ENCODE data around the gene LYPD6.

The LYPD6 gene

DNA sequence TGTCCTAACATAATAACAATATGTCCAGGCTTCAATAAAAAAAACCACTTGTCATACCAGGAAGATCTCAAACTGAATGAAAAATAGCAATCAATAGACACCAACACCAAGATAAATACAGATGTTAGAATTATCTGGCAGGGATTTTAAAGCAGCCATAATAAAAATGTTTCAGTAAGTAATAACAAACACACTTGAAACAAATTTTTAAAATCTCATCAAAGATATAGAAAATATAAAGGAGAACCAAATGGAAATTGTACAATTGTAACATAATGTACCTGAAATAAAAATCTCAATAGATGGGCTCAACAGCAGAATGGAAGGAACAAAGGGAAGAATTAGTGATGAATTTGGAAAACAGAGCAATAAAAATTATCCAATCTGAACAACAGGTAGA lies 128.1 kb downstream of the LYPD6 start:
- Mint-ChIP-seq H3K27me3 (no peaks in the 10 kb centered on the region), H3K36me3 (ENCODE audit: insufficient read depth) (peaks cover 2% of the 10 kb centered on the region), H3K9me3 (peaks cover 5 to 13% of the 10 kb centered on the region in 2 donors), H3K4me3 (no peak overlapping the region), H3K27ac (no peak overlapping the region), H3K4me1 (ENCODE audit: low read depth in 2 of 2) (no peaks in the 10 kb centered on the region)
- DNase-seq (no peak), ATAC-seq (replicated peaks) (no peak)

DNA sequence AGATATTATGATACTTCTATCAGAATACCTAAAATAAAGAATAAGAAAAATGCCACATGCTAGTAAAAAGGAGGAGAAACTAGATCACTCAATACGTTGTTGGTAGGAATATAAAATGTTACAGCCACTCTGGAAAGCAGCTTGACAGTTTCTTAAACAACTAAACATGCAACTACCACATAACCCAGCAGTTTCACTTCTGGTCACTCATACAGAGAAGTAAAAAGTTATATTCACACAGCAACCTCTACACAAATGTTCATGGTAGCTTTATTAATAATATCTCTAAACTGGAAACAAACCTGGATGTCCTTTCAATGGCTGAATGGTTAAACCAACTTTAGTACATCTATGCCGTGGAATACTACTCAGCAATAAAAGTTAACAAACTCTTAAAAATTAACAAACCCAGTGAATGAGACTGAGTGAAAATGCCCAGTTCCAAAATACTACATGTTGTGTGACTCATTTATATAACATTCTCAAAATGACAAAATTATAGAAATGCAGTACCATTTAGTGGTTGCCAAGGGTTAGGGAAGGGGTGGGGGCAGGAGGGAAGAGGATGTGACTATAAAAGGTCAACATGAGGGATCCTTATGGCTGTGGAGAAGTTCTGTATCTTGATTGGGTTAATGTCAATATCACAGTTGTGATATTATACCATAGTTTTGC lies 133.1 kb downstream of the LYPD6 start:
- Mint-ChIP-seq H3K4me1 (ENCODE audit: low read depth in 2 of 2) (no peaks in the 10 kb centered on the region), H3K27me3 (no peaks in the 10 kb centered on the region), H3K4me3 (no peak overlapping the region), H3K9me3 (peaks cover 2 to 8% of the 10 kb centered on the region in 2 donors), H3K36me3 (ENCODE audit: insufficient read depth) (peaks cover 2% of the 10 kb centered on the region), H3K27ac (no peak overlapping the region)
- no peak for ATAC-seq (replicated peaks)
- no peak for DNase-seq

DNA sequence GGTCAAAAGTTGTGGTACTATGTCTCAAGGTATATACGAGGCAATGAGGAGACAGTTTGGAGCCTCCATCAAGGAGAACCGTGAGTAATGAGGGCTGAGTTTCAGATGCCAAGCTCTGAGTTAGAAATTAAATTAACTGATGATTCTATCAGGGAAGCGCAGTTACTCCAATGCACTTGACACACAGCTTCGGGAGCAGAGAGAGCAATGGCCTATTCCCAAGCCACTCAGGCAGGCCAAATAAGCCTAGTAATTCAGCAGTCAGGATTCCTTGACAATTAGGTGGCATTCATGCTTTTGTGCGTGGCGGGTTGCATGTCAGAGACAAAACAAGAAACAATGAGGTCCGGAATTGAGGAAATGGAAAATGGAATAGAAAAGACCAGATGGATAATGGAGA lies 134.0 kb downstream of the LYPD6 start:
- ATAC-seq (replicated peaks) (no peak), DNase-seq (no peak)

DNA sequence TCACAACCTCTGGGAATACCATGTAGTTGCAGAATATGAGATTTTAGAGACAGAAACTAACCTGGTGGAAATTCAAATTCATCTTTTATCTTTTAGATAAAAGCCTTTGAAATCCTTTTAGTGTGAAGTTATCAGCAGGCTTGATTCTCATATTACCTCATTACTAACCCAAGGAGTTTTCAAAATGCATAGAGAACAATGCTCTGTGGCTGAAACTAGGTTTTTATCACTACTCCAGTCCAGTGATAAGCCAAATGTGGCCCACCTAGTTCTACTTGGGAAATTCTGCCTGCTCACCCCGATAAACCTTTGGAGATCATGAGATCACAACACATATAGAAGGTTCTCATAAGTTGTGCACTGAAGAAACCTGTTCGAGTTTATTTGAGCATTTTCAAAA lies 135.5 kb downstream of the LYPD6 start:
- ATAC-seq (replicated peaks) (no peak), DNase-seq (no peak)
- Mint-ChIP-seq H3K27me3 (no peaks in the 10 kb centered on the region), H3K36me3 (ENCODE audit: insufficient read depth) (peaks cover 2% of the 10 kb centered on the region), H3K9me3 (peaks cover 0 to 2% of the 10 kb centered on the region in 2 donors), H3K27ac (no peak overlapping the region), H3K4me1 (ENCODE audit: low read depth in 2 of 2) (no peaks in the 10 kb centered on the region), H3K4me3 (no peak overlapping the region)

More for the DNA sequence above, 134.0 kb downstream of the LYPD6 start:
- H3K36me3 Mint-ChIP-seq (ENCODE audit: insufficient read depth), result peaks cover 2% of the 10 kb centered on the region
- no peaks in the 10 kb centered on the region for H3K4me1 Mint-ChIP-seq (ENCODE audit: low read depth in 2 of 2)
- H3K4me3 Mint-ChIP-seq, result no peak overlapping the region
- H3K9me3 Mint-ChIP-seq, result peaks cover 0 to 2% of the 10 kb centered on the region in 2 donors
- H3K27ac Mint-ChIP-seq, result no peak overlapping the region
- no peaks in the 10 kb centered on the region for H3K27me3 Mint-ChIP-seq

DNA sequence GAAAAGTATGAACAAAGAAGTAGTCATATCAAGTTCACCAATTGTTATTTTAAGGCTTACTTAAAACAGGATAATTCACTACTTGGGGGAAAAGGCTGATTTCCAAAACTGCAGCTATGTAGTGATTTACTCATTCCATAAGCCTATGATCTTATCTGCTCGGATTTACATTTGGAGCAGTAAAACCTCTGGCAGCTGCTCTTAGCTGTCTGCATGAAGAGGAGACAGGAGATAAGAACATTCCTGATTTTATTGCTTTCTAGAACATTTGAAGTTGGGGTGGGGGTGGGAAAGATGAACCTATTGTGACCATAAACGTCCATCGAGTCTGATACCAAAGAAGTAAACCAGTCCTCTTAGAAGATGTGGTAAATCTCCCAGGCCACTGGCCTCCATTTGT lies 136.2 kb downstream of the LYPD6 start:
- Mint-ChIP-seq H3K4me1 (ENCODE audit: low read depth in 2 of 2) (no peaks in the 10 kb centered on the region), H3K9me3 (peaks cover 0 to 2% of the 10 kb centered on the region in 2 donors), H3K4me3 (no peak overlapping the region), H3K27ac (no peak overlapping the region), H3K36me3 (ENCODE audit: insufficient read depth) (peaks cover 2% of the 10 kb centered on the region), H3K27me3 (no peaks in the 10 kb centered on the region)
- DNase-seq (no peak), ATAC-seq (replicated peaks) (no peak)

DNA sequence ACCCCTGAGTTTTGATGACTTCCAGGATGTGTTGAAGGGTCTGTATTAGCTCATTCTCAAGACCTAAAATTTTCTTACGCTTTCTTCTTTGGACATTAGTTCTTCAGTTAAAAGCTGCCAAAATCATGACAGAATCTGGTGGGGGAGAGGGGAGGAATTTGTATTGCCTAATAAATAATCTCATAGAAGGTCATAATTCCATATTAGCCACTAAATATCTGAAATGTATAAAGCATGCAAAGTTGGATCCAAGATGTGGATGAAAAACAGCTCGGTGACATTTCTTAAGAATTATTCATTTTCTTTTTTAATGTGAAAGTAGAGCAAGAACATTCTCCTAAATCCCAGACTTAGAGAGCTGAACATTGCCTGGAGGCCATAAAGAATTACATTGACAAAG lies 137.0 kb downstream of the LYPD6 start:
- peaks cover 2% of the 10 kb centered on the region for H3K36me3 Mint-ChIP-seq (ENCODE audit: insufficient read depth)
- no peaks in the 10 kb centered on the region for H3K4me1 Mint-ChIP-seq (ENCODE audit: low read depth in 2 of 2)
- ATAC-seq (replicated peaks) (no peak), DNase-seq (no peak)
- no peak overlapping the region for H3K4me3 Mint-ChIP-seq
- no peak overlapping the region for H3K27ac Mint-ChIP-seq
- peaks cover 0 to 2% of the 10 kb centered on the region in 2 donors for H3K9me3 Mint-ChIP-seq
- no peaks in the 10 kb centered on the region for H3K27me3 Mint-ChIP-seq

DNA sequence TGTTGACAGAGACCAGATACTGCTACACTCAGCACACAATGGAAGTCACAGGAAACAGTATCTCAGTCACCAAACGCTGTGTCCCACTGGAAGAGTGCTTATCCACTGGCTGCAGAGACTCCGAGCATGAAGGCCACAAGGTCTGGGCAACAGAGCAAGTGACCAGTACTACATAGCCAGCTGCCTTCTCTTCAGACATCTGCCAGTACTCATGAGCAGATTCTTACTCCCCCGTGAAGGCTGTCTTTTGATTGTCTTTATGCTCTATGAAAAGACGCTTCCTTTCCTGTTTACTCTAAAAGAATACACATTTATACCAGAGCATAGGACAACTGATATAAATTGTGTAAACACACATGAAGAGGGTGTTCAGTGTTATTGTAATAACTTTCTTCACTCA lies 138.2 kb downstream of the LYPD6 start:
- no peak overlapping the region for H3K4me3 Mint-ChIP-seq
- H3K36me3 Mint-ChIP-seq (ENCODE audit: insufficient read depth), result no peaks in the 10 kb centered on the region
- DNase-seq (no peak), ATAC-seq (replicated peaks) (no peak)
- no peaks in the 10 kb centered on the region for H3K4me1 Mint-ChIP-seq (ENCODE audit: low read depth in 2 of 2)
- peaks cover 0 to 2% of the 10 kb centered on the region in 2 donors for H3K9me3 Mint-ChIP-seq
- no peak overlapping the region for H3K27ac Mint-ChIP-seq
- no peaks in the 10 kb centered on the region for H3K27me3 Mint-ChIP-seq

DNA sequence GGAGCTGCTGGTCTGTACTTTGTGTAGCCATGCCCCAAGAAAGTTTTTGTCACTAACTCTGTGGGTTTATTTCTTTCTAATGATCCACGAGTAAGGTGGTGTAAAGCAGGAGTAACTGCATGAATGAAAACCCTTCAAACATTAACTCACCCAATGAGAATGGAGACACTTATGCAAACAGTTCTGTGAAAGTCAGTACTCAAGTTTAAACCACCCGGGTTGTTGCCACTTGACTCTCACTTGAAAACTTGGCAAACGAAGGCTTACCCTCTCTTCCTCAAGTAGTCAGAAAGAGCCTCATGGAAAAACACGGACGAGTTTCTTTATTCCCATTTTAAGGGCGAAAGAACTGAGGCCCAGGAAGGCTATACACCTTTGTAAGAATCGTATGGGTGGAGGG lies 139.7 kb downstream of the LYPD6 start:
- Mint-ChIP-seq H3K9me3 (peaks cover 0 to 2% of the 10 kb centered on the region in 2 donors), H3K27ac (no peak overlapping the region)

DNA sequence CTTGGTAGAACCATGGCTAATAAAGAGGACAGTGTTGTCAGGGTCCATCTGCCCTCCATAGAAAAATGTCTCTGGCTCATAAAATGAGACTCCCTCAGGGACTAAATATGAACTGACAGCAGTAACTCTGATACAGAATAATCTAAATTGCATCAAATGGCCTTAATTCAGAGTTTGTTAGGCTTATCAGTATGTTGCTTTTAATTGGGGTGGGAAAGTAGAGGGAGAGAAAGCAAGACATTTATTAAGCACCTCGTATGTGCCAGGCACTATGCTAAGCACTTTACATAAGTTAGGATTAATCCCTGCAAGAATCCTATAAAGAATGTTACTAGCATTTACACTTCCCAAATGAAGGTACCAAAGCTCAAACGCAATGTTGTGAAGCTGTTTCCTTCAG lies 142.0 kb downstream of the LYPD6 start:
- Mint-ChIP-seq H3K36me3 (ENCODE audit: insufficient read depth) (no peaks in the 10 kb centered on the region), H3K9me3 (peaks cover 0 to 2% of the 10 kb centered on the region in 2 donors), H3K27me3 (no peaks in the 10 kb centered on the region), H3K4me1 (ENCODE audit: low read depth in 2 of 2) (no peaks in the 10 kb centered on the region), H3K4me3 (no peak overlapping the region), H3K27ac (no peak overlapping the region)
- no peak for ATAC-seq (replicated peaks)
- no peak for DNase-seq

More for the DNA sequence above, 139.7 kb downstream of the LYPD6 start:
- ATAC-seq (replicated peaks), result no peak
- no peaks in the 10 kb centered on the region for H3K36me3 Mint-ChIP-seq (ENCODE audit: insufficient read depth)
- H3K27me3 Mint-ChIP-seq, result no peaks in the 10 kb centered on the region
- no peak overlapping the region for H3K4me3 Mint-ChIP-seq
- DNase-seq, result no peak
- H3K4me1 Mint-ChIP-seq (ENCODE audit: low read depth in 2 of 2), result no peaks in the 10 kb centered on the region

DNA sequence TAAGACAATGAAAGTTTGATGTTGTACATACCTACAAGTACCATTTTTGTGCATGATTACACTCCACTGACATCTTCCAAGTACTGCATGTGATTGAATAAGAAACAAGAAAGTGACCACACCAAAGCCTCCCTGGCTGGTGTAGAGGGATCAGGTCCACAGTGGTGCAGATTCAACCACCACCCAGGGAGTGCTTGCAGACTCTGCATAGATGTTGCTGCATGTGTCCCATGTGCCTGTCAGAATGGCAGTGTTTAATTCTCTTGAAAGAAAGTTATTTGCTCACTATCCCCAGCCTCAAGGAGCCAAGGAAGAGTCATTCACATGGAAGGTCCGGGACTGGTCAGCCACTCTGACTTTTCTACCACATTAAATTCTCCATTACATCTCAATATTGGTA lies 142.7 kb downstream of the LYPD6 start:
- DNase-seq (no peak), ATAC-seq (replicated peaks) (no peak)
- H3K9me3 Mint-ChIP-seq, result peaks cover 0 to 2% of the 10 kb centered on the region in 2 donors
- H3K4me3 Mint-ChIP-seq, result no peak overlapping the region
- H3K4me1 Mint-ChIP-seq (ENCODE audit: low read depth in 2 of 2), result no peaks in the 10 kb centered on the region
- H3K27me3 Mint-ChIP-seq, result no peaks in the 10 kb centered on the region
- no peaks in the 10 kb centered on the region for H3K36me3 Mint-ChIP-seq (ENCODE audit: insufficient read depth)
- H3K27ac Mint-ChIP-seq, result no peak overlapping the region

DNA sequence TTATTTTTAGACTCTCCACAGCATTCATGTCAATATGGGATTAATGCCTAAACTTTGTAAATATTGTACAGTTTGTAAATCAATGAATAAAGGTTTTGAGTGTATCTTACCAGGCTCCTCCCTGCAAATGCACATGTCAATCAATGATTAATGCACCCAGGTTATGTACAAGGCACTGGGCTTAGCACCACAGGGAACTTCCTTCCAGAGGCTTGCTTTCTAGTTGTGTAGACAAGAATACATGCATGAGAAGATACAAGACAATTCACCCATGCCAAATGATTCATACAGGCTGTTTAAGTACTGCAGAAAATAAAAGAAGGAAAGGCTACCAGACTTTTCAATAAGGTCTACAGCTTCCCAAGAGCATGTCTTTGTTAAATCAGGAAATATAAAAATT lies 143.1 kb downstream of the LYPD6 start:
- H3K27ac Mint-ChIP-seq, result no peak overlapping the region
- DNase-seq (no peak), ATAC-seq (replicated peaks) (no peak)
- H3K9me3 Mint-ChIP-seq, result peaks cover 0 to 2% of the 10 kb centered on the region in 2 donors
- H3K27me3 Mint-ChIP-seq, result no peaks in the 10 kb centered on the region
- H3K4me3 Mint-ChIP-seq, result no peak overlapping the region
- no peaks in the 10 kb centered on the region for H3K4me1 Mint-ChIP-seq (ENCODE audit: low read depth in 2 of 2)
- H3K36me3 Mint-ChIP-seq (ENCODE audit: insufficient read depth), result no peaks in the 10 kb centered on the region

DNA sequence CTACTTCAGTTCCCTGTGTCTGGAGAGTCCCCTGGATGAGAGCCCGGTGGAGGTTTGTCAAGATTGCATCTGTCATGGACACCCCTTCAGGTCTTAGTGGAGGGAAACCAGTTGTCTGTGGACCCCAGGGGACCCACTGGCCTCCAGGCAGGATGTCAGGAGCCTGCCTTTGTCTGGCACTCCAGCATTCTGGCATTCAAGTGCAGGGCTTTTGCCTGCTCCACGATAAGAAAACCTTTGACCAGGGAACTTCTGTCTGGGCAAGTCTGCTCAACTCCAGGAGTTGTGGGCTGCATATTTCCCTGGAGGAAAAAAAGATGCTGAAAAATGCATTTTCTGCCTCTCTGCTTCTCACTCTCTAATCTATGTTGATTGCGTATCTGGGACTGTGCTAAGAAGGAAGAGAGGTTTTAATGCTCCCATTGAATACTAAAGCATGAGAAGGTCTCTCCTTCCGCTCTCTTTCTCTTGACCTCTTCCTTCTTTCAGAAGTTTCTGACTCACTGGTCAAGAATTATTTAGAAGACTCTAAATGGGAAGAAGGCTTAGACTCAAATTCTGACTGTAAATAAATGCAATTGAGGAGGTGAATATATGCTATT lies 152.7 kb downstream of the LYPD6 start:
- no peak for ATAC-seq (replicated peaks)

DNA sequence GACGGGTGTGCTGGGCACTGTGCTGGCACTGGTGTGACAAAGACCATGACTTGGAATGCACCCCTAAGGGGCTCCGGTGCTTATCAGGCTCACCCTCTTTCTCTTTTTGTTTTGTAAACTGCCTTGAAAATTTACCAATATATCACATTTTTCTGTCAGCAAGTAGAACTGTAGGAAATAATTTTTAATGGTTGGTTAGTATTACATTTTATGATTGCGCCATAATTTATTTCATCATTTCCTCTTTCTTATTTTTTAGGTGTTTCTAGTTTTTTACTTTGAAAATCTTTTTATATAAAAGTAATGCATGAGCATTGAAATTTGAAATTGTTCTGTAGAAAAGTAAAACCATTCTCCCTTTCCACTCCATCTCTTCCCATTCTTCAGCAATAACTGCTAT lies 156.3 kb downstream of the LYPD6 start:
- Mint-ChIP-seq H3K9me3 (no peaks in the 10 kb centered on the region), H3K4me1 (ENCODE audit: low read depth in 2 of 2) (no peaks in the 10 kb centered on the region), H3K4me3 (no peak overlapping the region), H3K27me3 (peaks cover 17 to 24% of the 10 kb centered on the region in 2 donors), H3K27ac (no peak overlapping the region), H3K36me3 (ENCODE audit: insufficient read depth) (peaks cover 3% of the 10 kb centered on the region)
- ATAC-seq (replicated peaks) (no peak), DNase-seq (no peak)

More for the DNA sequence above, 152.7 kb downstream of the LYPD6 start:
- H3K9me3 Mint-ChIP-seq, result no peaks in the 10 kb centered on the region
- no peaks in the 10 kb centered on the region for H3K4me1 Mint-ChIP-seq (ENCODE audit: low read depth in 2 of 2)
- peaks cover 32 to 40% of the 10 kb centered on the region in 2 donors for H3K27me3 Mint-ChIP-seq
- no peak for DNase-seq
- no peak overlapping the region for H3K4me3 Mint-ChIP-seq
- no peak overlapping the region for H3K27ac Mint-ChIP-seq
- H3K36me3 Mint-ChIP-seq (ENCODE audit: insufficient read depth), result peaks cover 3% of the 10 kb centered on the region

DNA sequence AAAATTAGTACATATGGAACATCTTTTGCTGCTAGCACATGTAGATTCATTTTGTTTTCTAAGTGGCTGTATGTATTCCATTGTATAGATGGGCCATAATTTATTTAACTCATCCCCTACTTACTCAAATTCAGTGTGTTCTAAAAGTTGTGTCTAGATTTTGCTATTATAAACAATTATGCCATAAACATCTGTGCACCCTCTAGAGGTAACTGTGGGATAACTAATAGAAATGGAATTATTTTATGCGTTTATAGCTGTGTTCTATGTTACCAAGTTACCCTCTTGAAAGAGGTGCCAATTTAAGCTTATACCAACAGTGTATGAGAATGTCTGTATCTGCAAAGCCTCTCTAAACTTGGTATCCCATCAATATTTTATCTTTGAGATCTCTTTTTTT lies 156.8 kb downstream of the LYPD6 start:
- H3K4me3 Mint-ChIP-seq, result no peak overlapping the region
- no peaks in the 10 kb centered on the region for H3K9me3 Mint-ChIP-seq
- H3K4me1 Mint-ChIP-seq (ENCODE audit: low read depth in 2 of 2), result no peaks in the 10 kb centered on the region
- ATAC-seq (replicated peaks) (no peak), DNase-seq (no peak)
- peaks cover 3% of the 10 kb centered on the region for H3K36me3 Mint-ChIP-seq (ENCODE audit: insufficient read depth)
- no peak overlapping the region for H3K27ac Mint-ChIP-seq
- peaks cover 17 to 24% of the 10 kb centered on the region in 2 donors for H3K27me3 Mint-ChIP-seq
